GM23338 (cell line): ENCODE data around the gene DIP2C. TPM values are rescaled to one million over a fixed set of nuclear protein-coding genes. Genes with fewer than 3 reads are reported as not detected.

ENCODE experiments used
- ATAC-seq: fragments of 200-7000 bp; cut with Tn5 transposase; 3 replicates; pipeline ENCODE4 v1.9.1; 2020
- DNase-seq: peaks from one replicate; pipeline ENCODE4 v3.0.0-alpha.2; 2015; ENCODE audit warnings: low spot score
- H2AFZ ChIP-seq: fragments of 200-600 bp; sonication (generic); 2 replicates; pipeline ENCODE4 v1.8.0; 2016; ENCODE audit warnings: antibody characterized with exemption, mild to moderate bottlenecking, moderate library complexity
- H3F3A ChIP-seq: fragments of 200-600 bp; sonication (generic); replicated peaks from 2 replicates; pipeline ENCODE4 v1.8.0; 2017; ENCODE audit warnings: antibody characterized with exemption, mixed run types, low read depth
- H3K27ac ChIP-seq: fragments of 200-600 bp; sonication (generic); 2 replicates; pipeline ENCODE4 v1.6.1; 2016; ENCODE audit warnings: low read depth
- H3K27me3 ChIP-seq: fragments of 200-600 bp; sonication (generic); 2 replicates; pipeline ENCODE4 v1.8.0; 2016; ENCODE audit warnings: mild to moderate bottlenecking, mixed run types, moderate library complexity; ENCODE audit not compliant: insufficient read depth
- H3K36me3 ChIP-seq: fragments of 200-600 bp; sonication (generic); 2 replicates; pipeline ENCODE4 v1.8.0; 2016; ENCODE audit warnings: mild to moderate bottlenecking; ENCODE audit not compliant: insufficient read depth
- H3K4me1 ChIP-seq: fragments of 200-600 bp; sonication (generic); 2 replicates; pipeline ENCODE4 v1.8.0; 2016; ENCODE audit warnings: mild to moderate bottlenecking, moderate library complexity; ENCODE audit not compliant: insufficient read depth
- H3K4me2 ChIP-seq: fragments of 200-600 bp; sonication (generic); 2 replicates; pipeline ENCODE4 v1.7.1; 2017; ENCODE audit warnings: mixed run types
- H3K4me3 ChIP-seq: fragments of 200-600 bp; sonication (generic); 2 replicates; pipeline ENCODE4 v1.6.1; 2016; ENCODE audit warnings: mixed run types
- H3K79me2 ChIP-seq: fragments of 200-600 bp; sonication (generic); replicated peaks from 2 replicates; pipeline ENCODE4 v1.8.0; 2017; ENCODE audit warnings: mild to moderate bottlenecking; ENCODE audit not compliant: insufficient read depth
- H3K9me2 ChIP-seq: fragments of 200-600 bp; sonication (generic); 2 replicates; pipeline ENCODE4 v1.8.0; 2017; ENCODE audit not compliant: insufficient read depth
- H4K20me1 ChIP-seq: fragments of 200-600 bp; sonication (generic); replicated peaks from 2 replicates; pipeline ENCODE4 v1.8.0; 2017; ENCODE audit warnings: mild to moderate bottlenecking; ENCODE audit not compliant: insufficient read depth
- H3K27ac Mint-ChIP-seq: 2 replicates; pipeline ENCODE4 v1.8.0; 2020; ENCODE audit warnings: inconsistent platforms, mild to moderate bottlenecking, moderate library complexity, mixed read lengths
- H3K27me3 Mint-ChIP-seq: 3 replicates; pipeline ENCODE4 v1.8.0; 2022; ENCODE audit warnings: low read depth, mild to moderate bottlenecking, moderate library complexity, mixed read lengths, inconsistent platforms; ENCODE audit not compliant: insufficient read depth, poor library complexity
- H3K36me3 Mint-ChIP-seq: 3 replicates; pipeline ENCODE4 v1.8.0; 2021; ENCODE audit warnings: low read depth, mild to moderate bottlenecking, inconsistent platforms, moderate library complexity, mixed read lengths
- H3K4me1 Mint-ChIP-seq: 3 replicates; pipeline ENCODE4 v1.8.0; 2020; ENCODE audit warnings: mild to moderate bottlenecking, inconsistent platforms, mixed read lengths
- H3K4me3 Mint-ChIP-seq: 3 replicates; pipeline ENCODE4 v1.8.0; 2021; ENCODE audit warnings: moderate library complexity, mild to moderate bottlenecking, inconsistent platforms, mixed read lengths
- H3K9me3 Mint-ChIP-seq: 3 replicates; pipeline ENCODE4 v1.8.0; 2020; ENCODE audit warnings: moderate library complexity, mild to moderate bottlenecking, inconsistent platforms, mixed read lengths
- CREB1 ChIP-seq: fragments of 250-450 bp; sonication (Bioruptor Pico); IDR thresholded peaks from 2 replicates; pipeline ENCODE4 v1.5.0; 2020; ENCODE audit warnings: low read depth, mild to moderate bottlenecking, moderate library complexity
- CTCF ChIP-seq, 2 experiments: fragments of 200-600 bp in 1 of 2; sonication (generic) in 1 of 2; conservative IDR thresholded peaks; 2 replicates each; pipeline versions ENCODE4 v1.5.1 to v1.6.1; 2016 to 2017; ENCODE audit warnings: antibody characterized with exemption in 2 of 2, low read depth in 2 of 2, mild to moderate bottlenecking in 2 of 2, moderate library complexity in 1 of 2
- ETS1 ChIP-seq: IDR thresholded peaks from 2 replicates; pipeline ENCODE4 v1.6.1; 2016; ENCODE audit warnings: antibody characterized with exemption
- EZH2 ChIP-seq: fragments of 200-600 bp; sonication (generic); IDR thresholded peaks from one replicate; pipeline ENCODE4 v1.8.0; 2017; ENCODE audit warnings: antibody characterized with exemption, mild to moderate bottlenecking, low read depth; ENCODE audit not compliant: unreplicated experiment
- JUNB ChIP-seq: IDR thresholded peaks from one replicate; pipeline ENCODE4 v1.6.1; 2016; ENCODE audit warnings: antibody characterized with exemption; ENCODE audit not compliant: unreplicated experiment
- NANOG ChIP-seq: IDR thresholded peaks from 2 replicates; pipeline ENCODE4 v1.6.1; 2016; ENCODE audit warnings: antibody characterized with exemption, borderline replicate concordance
- REST ChIP-seq: IDR thresholded peaks from one replicate; pipeline ENCODE4 v1.6.1; 2018; ENCODE audit warnings: antibody characterized with exemption; ENCODE audit not compliant: unreplicated experiment
- STAT1 ChIP-seq: IDR thresholded peaks from one replicate; pipeline ENCODE4 v1.6.1; 2016; ENCODE audit warnings: antibody characterized with exemption; ENCODE audit not compliant: unreplicated experiment
- ZNF331 ChIP-seq: fragments of 250-450 bp; sonication (Bioruptor Pico); IDR thresholded peaks from 2 replicates; pipeline ENCODE4 v1.5.0; 2020; ENCODE audit warnings: low read depth, mild to moderate bottlenecking, moderate library complexity
- ZNF462 ChIP-seq: fragments of 250-450 bp; sonication (Bioruptor Pico); IDR thresholded peaks from 2 replicates; pipeline ENCODE4 v1.5.0; 2020; ENCODE audit warnings: mild to moderate bottlenecking, moderate library complexity
- long read RNA-seq: library from polyadenylated mRNA; unstranded; transcript quantifications from one replicate; pipeline ENCODE4 v2.0.0, GENCODE V29; 2020; ENCODE audit not compliant: unreplicated experiment
- polyA plus RNA-seq: library from polyadenylated mRNA; unstranded; fragments of >200 nt; fragmentation: Nextera tagmentation; extraction: Ambion mirVana; gene quantifications from 2 replicates; pipeline ENCODE4 v1.2.1, GENCODE V29; 2016
- total RNA-seq: library from RNA; depleted of rRNA; stranded (reverse); fragments of >200 nt; shearing (Covaris generic); gene quantifications from 2 replicates; pipeline ENCODE4 v1.2.3, GENCODE V29; 2014; rRNA removed

DIP2C gene
- total RNA-seq (7.5 and 7.7 TPM in 2 replicates), polyA plus RNA-seq (5.0 and 5.1 TPM in 2 replicates)
- long read RNA-seq, partial matches to known transcripts = 0 of 3 reads
- long read RNA-seq, other reads (novel, unspliced or antisense) = 3 of 3 reads

GRCh38 chr10:689452-690371 is at the start of gene DIP2C:
Gene DIP2C (minus strand): TSS chr10:689668. CDS start chr10:689578, 90 bp downstream.
- no peak within 1 kb of the TSS; the same call in 1 of the 2 replicates for H3K27ac Mint-ChIP-seq
- H3K27me3 Mint-ChIP-seq = peaks cover 27% of the 10 kb centered on the region
- H3K9me3 Mint-ChIP-seq = peaks cover 3% of the 10 kb centered on the region; the same call in 1 of the 3 replicates

More at GRCh38 chr10:689452-690371, at the start of gene DIP2C:
- TF ChIP-seq EZH2 (no peak), ETS1 (no peak), NANOG (no peak), JUNB (no peak), STAT1 (no peak), REST (no peak), CREB1 (CRISPR knock-in tag) (no peak), ZNF462 (CRISPR knock-in tag) (no peak), ZNF331 (CRISPR knock-in tag) (no peak), CTCF (conservative IDR thresholded peaks at IDR 0.05; ENCODE audit: low read depth in 2 of 2) (no peak)
- peaks cover 9% of the 10 kb centered on the region; the same call in 1 of the 2 replicates for H3K4me1 ChIP-seq
- no peaks in the 10 kb centered on the region for H3F3A ChIP-seq
- H3K9me2 ChIP-seq = no peaks in the 10 kb centered on the region
- peaks cover 24% of the 10 kb centered on the region for H3K4me1 Mint-ChIP-seq
- ATAC-seq = peak; percentile 57
- H3K4me2 ChIP-seq = peak within 1 kb of the TSS; percentile 94
- peak within 1 kb of the TSS; percentile 99 for H2AFZ ChIP-seq
- peak within 1 kb of the TSS; percentile 86 for H3K4me3 ChIP-seq
- DNase-seq = peak; percentile 80
- H3K36me3 Mint-ChIP-seq = no peaks in the 10 kb centered on the region; the same call in 1 of the 3 replicates
- H3K79me2 ChIP-seq = peaks cover 24% of the 10 kb centered on the region
- H3K36me3 ChIP-seq = no peaks in the 10 kb centered on the region
- peak within 1 kb of the TSS; percentile 83 for H3K4me3 Mint-ChIP-seq
- peaks cover 26% of the 10 kb centered on the region for H3K27me3 ChIP-seq
- H4K20me1 ChIP-seq = no peaks in the 10 kb centered on the region; the same call in none of the 2 replicates
- H3K27ac ChIP-seq = no peak within 1 kb of the TSS
